ENCODE results near the gene CSAD.

GRCh38 chr12:53127169-53127568, 53.6 kb downstream of the CSAD start:
- TF ChIP-seq CTCF (conservative IDR thresholded peaks at IDR 0.05 in 1 of 2, IDR thresholded peaks at IDR 0.05 in 1 of 2; ENCODE audit: extremely low read depth in 1 of 2, insufficient read depth in 1 of 2, low read depth in 1 of 2, low read length in 2 of 2) (no peak), EZH2 (IDR thresholded peaks at IDR 0.05; ENCODE audit: borderline replicate concordance, low read length) (no peak)

Data from mammary epithelial cell (primary cell).